Mesodermal cell (in vitro differentiated cells): Measurements from ENCODE around the gene AURKAIP1.
"Not testable (repeated sequence)": the region's sequence is repeated elsewhere in the genome, so short reads cannot be mapped to it uniquely, and the experiment has no call there.

Experiments
- H3K27ac ChIP-seq: 2 replicates; pipeline ENCODE4 v1.7.0; 2013; ENCODE audit warnings: mild to moderate bottlenecking, low read depth, low read length, moderate library complexity; ENCODE audit not compliant: severe bottlenecking
- H3K36me3 ChIP-seq: 2 replicates; pipeline ENCODE4 v1.7.1; 2013; ENCODE audit warnings: mild to moderate bottlenecking, low read length, moderate library complexity; ENCODE audit not compliant: control insufficient read depth, insufficient read depth
- H3K4me1 ChIP-seq: one replicate; pipeline ENCODE4 v1.7.1; 2013; ENCODE audit warnings: mild to moderate bottlenecking, low read length; ENCODE audit not compliant: insufficient read depth, control insufficient read depth, poor library complexity, severe bottlenecking
- H3K4me3 ChIP-seq: 2 replicates; pipeline ENCODE4 v1.7.0; 2013; ENCODE audit warnings: low read length, control low read depth, mild to moderate bottlenecking; ENCODE audit not compliant: insufficient read depth, poor library complexity, severe bottlenecking; ENCODE audit errors: extremely low read depth
- H3K9me3 ChIP-seq: 2 replicates; pipeline ENCODE4 v1.7.1; 2013; ENCODE audit warnings: mild to moderate bottlenecking, low read length, moderate library complexity; ENCODE audit not compliant: control insufficient read depth
- WGBS, 2 experiments: methylation state at CpG; one replicate each; pipeline ENCODE4 v1.1.5; 2013; ENCODE audit warnings: missing lambda C conversion rate in 2 of 2; ENCODE audit not compliant: insufficient coverage in 2 of 2; 5-methylcytosine and 5-hydroxymethylcytosine counted together

Gene AURKAIP1

DNA sequence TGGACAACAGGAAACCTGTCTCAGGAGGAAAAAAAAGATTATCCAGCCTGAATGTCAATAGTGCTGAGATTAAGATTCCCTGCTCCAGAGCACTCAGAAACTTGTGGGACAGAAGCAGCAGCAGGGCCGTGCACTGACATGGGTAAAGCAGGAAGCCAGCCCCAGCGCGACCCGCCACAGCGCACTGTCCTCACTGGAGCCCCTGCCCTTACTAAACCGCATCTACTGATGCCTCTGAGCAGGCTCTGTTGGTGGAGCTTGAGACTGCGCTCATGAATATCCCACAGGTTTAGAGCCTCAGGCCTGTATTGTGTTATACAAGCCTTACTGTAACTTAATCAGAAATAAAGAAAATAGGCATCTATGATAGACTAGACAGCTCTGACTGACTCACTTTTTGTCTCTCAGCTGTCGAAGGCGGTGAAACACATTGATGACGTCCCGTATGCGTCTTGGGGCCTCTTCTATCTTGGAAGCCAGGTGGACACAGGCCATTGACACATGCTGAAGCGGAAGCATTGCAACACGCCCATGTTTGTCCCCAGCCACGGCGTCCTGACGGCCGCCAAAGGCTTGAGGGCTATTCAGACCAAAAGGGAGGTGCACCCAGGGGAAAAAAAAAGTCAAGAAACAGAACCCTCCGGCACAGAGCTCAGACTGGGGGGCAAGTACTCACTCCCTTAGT is 23.0 kb upstream of the AURKAIP1 start:
- 69 to 72% methylated on average over 17 of the region's 19 CpGs for WGBS, 2 experiments
- H3K9me3 ChIP-seq = no peaks in the 10 kb centered on the region
- H3K36me3 ChIP-seq = peaks cover 75% of the 10 kb centered on the region
- H3K27ac ChIP-seq = no peak overlapping the region
- H3K4me3 ChIP-seq = peak overlapping the region; percentile 95
- H3K4me1 ChIP-seq = peaks cover 26% of the 10 kb centered on the region

DNA sequence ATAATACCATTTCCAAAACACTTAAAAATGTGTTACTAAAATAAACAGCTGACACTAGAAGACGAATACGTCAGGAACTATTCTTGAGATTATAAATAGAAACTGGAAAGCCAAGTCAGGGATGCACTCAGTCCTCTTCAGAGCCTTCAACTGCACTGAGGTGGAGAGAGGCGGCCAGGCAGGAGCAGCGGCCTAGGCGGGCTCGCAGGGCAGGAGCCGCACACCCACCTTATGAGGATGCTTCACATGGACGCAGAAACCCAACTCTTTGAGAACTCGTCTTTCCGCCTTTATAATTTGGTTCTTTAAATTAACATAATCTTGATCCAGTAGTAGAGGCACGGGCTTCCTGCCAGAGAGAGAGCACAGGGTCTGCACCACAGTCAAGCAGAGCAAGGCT is 20.2 kb upstream of the AURKAIP1 start:
- H3K27ac ChIP-seq = no peak overlapping the region
- H3K36me3 ChIP-seq = peaks cover 77% of the 10 kb centered on the region
- H3K4me1 ChIP-seq = peaks cover 10% of the 10 kb centered on the region
- 99 to 100% methylated on average over 8 of the region's 11 CpGs for WGBS, 2 experiments
- no peaks in the 10 kb centered on the region for H3K9me3 ChIP-seq
- H3K4me3 ChIP-seq = no peak overlapping the region

DNA sequence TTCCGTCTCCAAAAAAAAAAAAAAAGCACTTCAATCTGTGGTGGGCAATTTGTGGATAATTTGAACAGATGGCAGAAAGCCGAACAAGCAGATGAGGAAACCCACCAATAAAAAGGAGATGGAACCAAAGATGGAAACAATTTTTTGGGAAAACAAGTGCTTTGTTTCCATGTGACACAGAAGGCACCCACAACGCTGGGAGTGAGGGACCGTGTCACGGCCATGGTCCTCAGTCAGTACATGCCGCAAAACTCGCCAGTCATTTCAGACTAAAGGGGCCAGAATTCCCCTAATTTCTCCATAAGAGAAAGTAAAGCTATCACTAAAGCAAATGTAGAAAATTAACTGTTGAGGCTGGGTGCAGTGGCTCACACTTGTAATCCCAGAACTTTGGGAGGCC is 19.1 kb upstream of the AURKAIP1 start:
- no peak overlapping the region for H3K27ac ChIP-seq
- peaks cover 88% of the 10 kb centered on the region for H3K36me3 ChIP-seq
- no peaks in the 10 kb centered on the region for H3K9me3 ChIP-seq
- H3K4me1 ChIP-seq = peaks cover 8% of the 10 kb centered on the region
- WGBS, 2 experiments = 98 to 99% methylated on average over 4 to 5 of the region's 7 CpGs
- no peak overlapping the region for H3K4me3 ChIP-seq

DNA sequence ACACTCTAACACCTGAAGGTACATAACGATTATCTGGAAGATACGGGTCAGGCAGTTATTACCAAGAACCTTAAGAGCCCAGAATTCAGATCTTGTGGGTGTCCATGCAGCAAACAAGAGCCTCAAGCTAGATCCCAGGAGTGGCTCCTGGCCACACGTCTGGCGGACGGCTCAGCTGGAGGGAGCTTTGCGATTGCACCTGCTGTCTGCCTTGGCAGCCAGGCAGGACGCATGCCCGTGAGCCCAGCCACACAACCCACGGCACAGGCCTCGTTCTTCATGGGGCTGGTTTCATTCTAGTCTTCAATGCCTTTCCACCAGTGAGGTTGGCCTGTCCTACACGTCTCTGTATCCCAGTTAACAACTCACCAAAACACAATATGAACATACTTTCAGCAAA is 18.4 kb upstream of the AURKAIP1 start:
- Histone ChIP-seq H3K27ac (no peak overlapping the region), H3K4me3 (no peak overlapping the region), H3K36me3 (peaks cover 94% of the 10 kb centered on the region), H3K4me1 (peaks cover 8% of the 10 kb centered on the region), H3K9me3 (no peaks in the 10 kb centered on the region)
- WGBS, 2 experiments = 97 to 98% methylated on average over 11 of the region's 11 CpGs

DNA sequence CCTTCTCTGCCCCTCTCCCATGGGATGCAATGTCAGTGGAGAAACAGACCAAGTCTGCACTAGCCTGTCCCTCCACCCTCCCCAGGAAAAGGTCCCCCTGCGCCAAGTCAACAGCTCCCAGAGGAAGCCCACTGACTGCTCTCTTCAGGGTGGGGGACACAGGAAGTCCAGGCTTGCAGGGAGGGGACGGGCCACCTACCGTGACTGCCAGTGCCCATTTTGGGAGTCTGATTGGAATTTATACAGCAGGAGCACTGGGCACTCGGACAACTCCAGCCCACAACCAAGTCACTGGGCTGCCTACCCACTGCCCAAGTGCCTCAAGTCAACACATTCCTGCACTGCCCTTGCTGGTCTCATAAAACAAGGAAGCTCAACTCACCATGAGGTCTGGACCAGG is 18.0 kb upstream of the AURKAIP1 start:
- 96 to 100% methylated on average over 2 to 4 of the region's 4 CpGs for WGBS, 2 experiments
- Histone ChIP-seq H3K4me3 (no peak overlapping the region), H3K36me3 (peaks cover 94% of the 10 kb centered on the region), H3K4me1 (peaks cover 8% of the 10 kb centered on the region), H3K9me3 (no peaks in the 10 kb centered on the region), H3K27ac (no peak overlapping the region)

DNA sequence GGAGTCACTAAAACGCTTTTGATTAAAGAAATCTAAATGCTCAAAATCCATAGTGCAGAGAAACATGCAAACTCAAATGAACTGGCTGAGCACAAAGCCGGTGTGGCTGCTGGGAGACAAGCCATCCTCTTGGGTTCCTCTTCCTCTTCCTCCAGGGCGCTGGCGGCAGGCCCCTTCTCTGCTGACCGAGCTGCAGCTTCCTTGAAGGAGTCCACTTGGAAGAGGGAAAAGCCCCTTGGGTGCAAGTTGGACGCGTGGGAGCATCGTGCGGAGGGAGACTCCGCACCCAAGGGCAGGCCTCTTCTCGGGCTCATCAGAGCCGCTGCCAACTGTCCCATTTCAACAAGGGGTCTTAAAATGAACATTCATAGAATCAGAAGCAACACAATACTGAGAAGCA is 16.2 kb upstream of the AURKAIP1 start:
- no peaks in the 10 kb centered on the region for H3K4me1 ChIP-seq
- H3K9me3 ChIP-seq = no peaks in the 10 kb centered on the region
- H3K36me3 ChIP-seq = peaks cover 100% of the 10 kb centered on the region
- no peak overlapping the region for H3K4me3 ChIP-seq
- 97 to 100% methylated on average over 9 to 12 of the region's 12 CpGs for WGBS, 2 experiments
- H3K27ac ChIP-seq = no peak overlapping the region

DNA sequence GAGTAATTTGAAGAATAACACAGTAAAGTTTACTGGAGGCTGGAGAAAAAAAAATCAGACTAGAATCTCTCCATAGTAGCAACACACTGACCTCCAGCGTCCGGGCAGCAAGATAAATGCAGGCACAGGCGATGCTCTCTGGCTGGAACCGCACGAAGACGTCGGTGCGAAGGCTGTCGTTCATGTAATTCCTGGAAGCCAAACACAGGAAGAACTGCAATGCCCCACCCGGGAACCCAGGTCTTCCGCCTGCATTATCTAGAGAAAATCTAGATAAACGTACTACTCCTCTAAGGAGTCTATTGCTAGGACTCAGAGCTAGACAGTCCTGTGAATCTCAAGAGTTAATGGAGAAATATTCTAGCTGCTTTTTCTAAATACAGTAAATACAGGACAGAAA is 15.7 kb upstream of the AURKAIP1 start:
- no peaks in the 10 kb centered on the region for H3K9me3 ChIP-seq
- H3K36me3 ChIP-seq = peaks cover 100% of the 10 kb centered on the region
- no peaks in the 10 kb centered on the region for H3K4me1 ChIP-seq
- no peak overlapping the region for H3K27ac ChIP-seq
- 92 to 98% methylated on average over 11 to 12 of the region's 12 CpGs for WGBS, 2 experiments
- no peak overlapping the region for H3K4me3 ChIP-seq

DNA sequence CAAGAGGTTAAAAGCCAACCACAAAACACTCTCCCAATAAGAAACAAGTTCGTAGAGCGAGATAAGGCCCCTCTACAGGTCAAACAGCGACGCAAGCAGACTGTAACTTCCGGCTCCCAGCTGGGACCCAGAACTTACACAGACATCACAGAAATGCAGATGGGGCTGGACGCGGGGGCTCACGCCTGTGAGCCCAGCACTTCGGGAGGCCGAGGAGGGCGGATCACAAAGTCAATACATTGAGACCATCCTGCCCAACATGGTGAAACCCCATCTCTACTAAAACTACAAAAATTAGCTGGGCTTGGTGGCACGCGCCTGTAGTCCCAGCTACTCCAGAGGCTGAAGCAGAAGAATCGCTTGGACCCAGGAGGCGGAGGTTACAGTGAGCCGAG is 13.1 kb upstream of the AURKAIP1 start:
- Histone ChIP-seq H3K9me3 (no peaks in the 10 kb centered on the region), H3K4me1 (no peaks in the 10 kb centered on the region), H3K36me3 (peaks cover 87% of the 10 kb centered on the region), H3K27ac (no peak overlapping the region), H3K4me3 (no peak overlapping the region)
- whole genome bisulfite sequencing, 2 experiments = 94 to 98% methylated on average over 10 to 13 of the region's 16 CpGs

DNA sequence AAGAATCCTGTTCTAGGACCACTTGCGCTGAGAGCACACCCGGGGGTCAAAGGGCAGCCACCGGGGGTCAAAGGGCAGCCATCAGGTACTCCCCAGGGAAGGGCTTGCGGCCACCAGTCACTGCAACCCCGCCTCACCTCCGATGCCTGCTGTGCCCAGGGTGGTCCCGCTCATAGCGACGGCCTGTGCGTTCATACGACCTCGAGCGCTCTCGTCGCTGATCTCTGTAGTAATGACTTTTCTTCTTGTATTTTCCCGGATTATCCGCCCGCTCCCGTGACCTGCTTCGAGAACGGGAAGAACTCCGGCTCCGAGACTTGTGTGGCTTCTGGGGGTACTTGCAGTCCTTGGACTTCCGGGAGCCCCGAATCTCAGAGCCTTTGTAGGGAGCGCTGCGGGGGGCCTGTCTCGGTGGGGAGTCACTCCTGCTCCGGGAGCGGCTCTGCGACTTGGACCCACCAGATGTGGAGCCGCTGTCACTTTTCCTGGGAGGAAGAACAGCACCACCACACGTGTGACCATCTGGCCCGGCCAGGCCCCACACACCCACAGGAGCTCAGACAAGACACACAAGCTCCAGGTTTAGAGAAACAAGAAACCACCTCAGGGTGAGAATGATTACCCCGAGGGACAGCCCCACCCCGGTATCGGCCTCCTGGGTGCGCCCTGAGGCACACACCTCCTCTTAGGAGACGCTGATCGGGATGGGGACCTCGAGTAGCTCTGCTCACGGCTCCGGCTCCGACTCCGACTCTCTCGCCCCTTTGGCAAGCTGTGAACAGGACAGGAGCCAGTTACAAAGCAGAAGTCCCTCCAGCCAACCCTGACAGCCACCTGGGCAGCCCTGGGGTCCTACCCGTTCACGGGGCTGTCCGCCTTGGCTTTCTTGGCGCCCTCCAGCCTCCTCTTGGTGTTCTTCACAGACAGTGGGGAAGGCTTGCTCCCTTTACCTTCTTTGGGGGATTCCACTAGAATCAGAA is 12.4 kb upstream of the AURKAIP1 start:
- no peaks in the 10 kb centered on the region for H3K4me1 ChIP-seq
- H3K27ac ChIP-seq = no peak overlapping the region
- H3K9me3 ChIP-seq = no peaks in the 10 kb centered on the region
- H3K4me3 ChIP-seq = no peak overlapping the region
- peaks cover 80% of the 10 kb centered on the region for H3K36me3 ChIP-seq
- 96% methylated on average over 39 to 48 of the region's 50 CpGs for WGBS, 2 experiments

DNA sequence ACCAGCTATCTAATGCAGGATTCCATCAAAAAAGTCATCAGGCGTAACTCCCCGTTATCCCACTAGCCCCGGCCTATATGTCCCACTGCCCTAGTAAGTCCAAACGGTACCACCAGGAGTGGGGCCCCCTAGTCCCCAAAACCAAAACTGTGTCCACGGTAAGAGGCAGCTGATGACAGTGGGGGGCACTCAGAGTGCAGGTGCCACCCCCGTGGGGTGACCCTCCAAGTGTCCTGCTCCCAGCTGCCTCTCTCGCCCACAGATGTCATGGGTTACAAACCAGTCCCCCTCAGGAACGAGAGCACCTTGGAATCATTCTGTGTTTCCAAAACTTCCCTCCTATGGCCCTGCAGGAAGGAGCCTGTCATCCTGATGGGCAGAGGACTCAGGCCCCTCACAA is 10.9 kb upstream of the AURKAIP1 start:
- no peak overlapping the region for H3K27ac ChIP-seq
- H3K4me1 ChIP-seq = no peaks in the 10 kb centered on the region
- peaks cover 73% of the 10 kb centered on the region for H3K36me3 ChIP-seq
- 95 to 98% methylated on average over 6 to 8 of the region's 8 CpGs for WGBS, 2 experiments
- H3K4me3 ChIP-seq = no peak overlapping the region
- H3K9me3 ChIP-seq = no peaks in the 10 kb centered on the region

DNA sequence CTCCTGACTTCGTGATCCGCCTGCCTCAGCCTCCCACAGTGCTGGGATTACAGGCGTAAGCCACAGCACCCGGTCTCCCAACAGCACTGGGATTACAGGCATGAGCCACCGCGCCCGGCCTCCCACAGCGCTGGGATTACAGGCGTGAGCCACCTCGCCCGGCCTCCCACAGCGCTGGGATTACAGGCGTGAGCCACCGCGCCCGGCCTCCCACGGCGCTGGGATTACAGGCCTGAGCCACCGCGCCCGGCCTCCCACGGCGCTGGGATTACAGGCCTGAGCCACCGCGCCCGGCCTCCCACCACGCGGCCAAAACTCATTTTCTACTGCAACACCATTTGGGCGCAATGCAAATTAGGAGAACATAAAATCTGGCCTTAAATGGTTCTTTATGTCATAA is 10.3 kb upstream of the AURKAIP1 start:
- H3K4me3 ChIP-seq, H3K27ac ChIP-seq, H3K4me1 ChIP-seq, H3K9me3 ChIP-seq: not testable (repeated sequence)
- WGBS, 2 experiments = 93% methylated on average over 23 of the region's 29 CpGs
- H3K36me3 ChIP-seq = peaks cover 67% of the 10 kb centered on the region
